Right ventricle myocardium inferior (tissue), 1 donor: ENCODE data around the gene USP9X. TPM values are rescaled to one million over a fixed set of nuclear protein-coding genes. Genes with fewer than 3 reads are reported as not detected.
"Not testable (repeated sequence)": the region's sequence is repeated elsewhere in the genome, so short reads cannot be mapped to it uniquely, and the experiment has no call there.

Experiments used
- ATAC-seq: fragments of 200-7000 bp; cut with Tn5 transposase; one replicate; pipeline ENCODE4 v1.9.1; 2020; ENCODE audit warnings: mild to moderate bottlenecking, moderate library complexity
- DNase-seq: peaks from one replicate; pipeline ENCODE4 v3.0.0; 2021; ENCODE audit errors: missing footprints
- intact Hi-C: fragments of 100-400 bp; cut with DNase I; formaldehyde crosslinking; loops from one replicate; pipeline ENCODE4 v1.11.0; 2022
- total RNA-seq: library from RNA; stranded (reverse); fragmentation: NEBNext Ultra II Directional; extraction: Animal tissue kit (Norgen Biotek cat#: 25700); gene quantifications from one replicate; pipeline ENCODE4 v1.2.1, GENCODE V29; 2021
- donor health status: DM: no; HTN: yes; CAD: no; lungs with severe emphysema.

Gene USP9X
- total RNA-seq, 1 donor from 2014 or later: 51.6 TPM

DNA sequence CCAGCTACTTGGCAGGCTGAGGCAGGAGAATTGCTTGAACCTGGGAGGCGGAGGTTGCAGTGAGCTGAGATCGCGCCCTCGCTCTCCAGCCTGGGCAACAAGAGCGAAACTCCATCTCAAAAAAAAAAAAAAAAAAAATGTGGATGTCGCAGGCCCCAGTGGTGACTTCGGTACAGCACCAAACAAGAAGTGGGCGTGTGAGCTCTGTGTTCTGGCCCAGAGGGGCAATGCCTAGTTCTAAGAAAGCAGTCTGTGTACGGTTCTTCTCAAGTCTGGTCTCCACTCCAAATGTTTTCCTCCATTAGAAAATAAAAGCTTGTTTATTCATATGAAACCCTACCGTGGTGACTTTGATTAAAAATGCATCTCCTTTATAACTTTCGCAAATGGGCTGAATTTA lies 156.7 kb downstream of the USP9X start:
- ATAC-seq (no peak), DNase-seq (no peak)
- intact Hi-C loops: no loop called here

DNA sequence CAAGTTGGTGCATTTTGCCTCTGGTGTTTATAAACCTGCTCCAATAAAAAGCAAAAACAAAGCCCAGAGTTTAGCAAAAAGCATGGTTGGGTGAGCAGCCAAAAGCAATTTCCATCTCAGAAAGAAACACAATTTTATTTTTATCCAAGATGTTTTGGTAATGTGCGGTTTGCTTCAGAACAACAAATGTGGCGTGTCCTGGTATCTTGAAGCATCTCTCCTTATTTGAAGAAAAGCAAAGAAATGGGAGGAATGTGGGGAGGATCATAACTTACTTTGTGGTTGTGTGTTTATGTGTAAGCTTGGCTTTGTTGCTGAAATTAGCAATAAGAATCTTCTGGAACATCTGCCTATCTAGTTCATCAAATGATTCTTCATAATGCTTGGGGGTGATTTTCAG lies 160.4 kb downstream of the USP9X start:
- no peak for DNase-seq
- no peak for ATAC-seq
- intact Hi-C loops: no loop called here

DNA sequence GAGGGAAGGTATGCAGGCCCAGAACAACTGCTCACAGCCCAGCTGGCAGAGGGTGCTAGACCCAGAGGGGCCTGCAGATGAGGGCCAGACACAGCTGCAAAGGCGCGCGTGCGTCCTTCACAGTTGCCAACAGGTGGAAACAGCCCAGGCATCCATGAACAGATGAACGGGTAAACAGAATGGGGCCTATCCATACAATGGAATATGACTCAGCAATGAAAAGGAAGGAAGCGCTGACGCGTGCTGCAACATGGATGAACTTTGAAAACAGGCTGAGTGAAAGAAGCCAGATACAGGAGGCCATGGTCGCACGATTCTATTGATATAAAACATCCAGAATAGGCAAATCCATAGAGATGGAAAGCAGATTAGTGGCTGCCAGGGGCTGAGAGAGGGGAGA lies 165.6 kb downstream of the USP9X start:
- intact Hi-C loops: loop anchor here (10.0 kb wide), 2 partner anchors 596 to 706 kb away; no protein-coding TSS in a partner anchor
- DNase-seq (no peak), ATAC-seq (no peak)

DNA sequence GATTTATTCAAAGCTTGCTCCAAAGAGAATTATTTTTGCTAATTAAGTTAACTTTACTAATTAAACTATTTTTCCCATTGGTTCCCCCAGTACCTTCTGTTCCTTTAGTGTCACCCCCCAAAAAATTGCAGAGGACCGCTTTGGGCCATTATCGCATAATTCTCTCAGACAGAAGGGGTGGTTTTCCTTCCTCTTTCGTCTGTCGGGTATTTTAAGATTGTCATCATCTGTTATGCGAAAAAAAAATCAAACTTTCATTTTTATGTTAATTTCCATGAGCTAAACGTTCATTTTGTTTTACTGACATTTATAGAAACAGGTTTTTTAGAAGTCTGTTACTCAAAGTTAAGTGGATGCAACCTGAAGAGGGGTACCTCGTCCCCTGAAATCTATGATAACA lies 172.6 kb downstream of the USP9X start:
- intact Hi-C loops: loop anchor here (10.0 kb wide), 2 partner anchors 603 to 713 kb away; no protein-coding TSS in a partner anchor
- no peak for ATAC-seq
- DNase-seq: no peak

DNA sequence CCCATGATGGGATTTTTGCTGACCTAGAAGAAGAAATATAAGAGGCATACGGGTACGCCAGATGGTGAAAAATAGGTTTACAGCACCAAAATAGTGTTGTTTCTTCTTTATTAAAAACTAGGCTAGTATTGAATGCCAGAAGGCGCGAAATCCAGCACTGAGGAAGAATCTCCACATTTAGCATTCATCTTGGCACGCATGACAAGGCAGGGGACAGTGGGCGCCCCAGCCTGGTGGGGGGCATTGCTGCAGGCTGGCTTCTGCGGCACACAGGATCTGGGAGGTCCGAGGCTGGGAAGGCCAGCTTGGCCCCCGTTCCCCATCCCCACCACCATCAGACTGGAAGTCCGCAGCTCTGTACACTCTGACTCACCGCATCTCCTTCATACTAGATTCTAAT lies 173.0 kb downstream of the USP9X start:
- ATAC-seq: no peak
- no peak for DNase-seq
- intact Hi-C loops: loop anchor here (10.0 kb wide), 2 partner anchors 603 to 713 kb away; no protein-coding TSS in a partner anchor

DNA sequence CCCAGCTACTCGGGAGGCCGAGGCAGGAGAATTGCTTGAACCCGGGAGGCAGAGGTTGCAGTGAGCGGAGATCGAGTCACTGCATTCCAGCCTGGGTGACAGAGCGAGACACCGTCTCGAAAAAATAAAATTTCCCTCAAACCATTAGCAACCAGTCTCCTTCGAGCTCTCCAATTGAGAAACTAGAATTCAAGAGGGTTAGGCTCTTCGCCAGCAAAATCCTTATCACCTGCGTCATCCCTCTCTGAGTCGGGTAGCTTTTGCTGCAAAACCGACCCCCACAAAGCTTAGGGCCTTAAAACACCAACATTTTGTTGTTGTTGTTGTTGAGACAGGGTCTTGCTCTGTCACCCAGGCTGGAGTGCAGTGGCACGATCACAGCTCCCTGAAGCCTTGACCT lies 173.6 kb downstream of the USP9X start:
- ATAC-seq (no peak), DNase-seq (no peak)
- intact Hi-C loops: loop anchor here (10.0 kb wide), 2 partner anchors 604 to 714 kb away; no protein-coding TSS in a partner anchor

DNA sequence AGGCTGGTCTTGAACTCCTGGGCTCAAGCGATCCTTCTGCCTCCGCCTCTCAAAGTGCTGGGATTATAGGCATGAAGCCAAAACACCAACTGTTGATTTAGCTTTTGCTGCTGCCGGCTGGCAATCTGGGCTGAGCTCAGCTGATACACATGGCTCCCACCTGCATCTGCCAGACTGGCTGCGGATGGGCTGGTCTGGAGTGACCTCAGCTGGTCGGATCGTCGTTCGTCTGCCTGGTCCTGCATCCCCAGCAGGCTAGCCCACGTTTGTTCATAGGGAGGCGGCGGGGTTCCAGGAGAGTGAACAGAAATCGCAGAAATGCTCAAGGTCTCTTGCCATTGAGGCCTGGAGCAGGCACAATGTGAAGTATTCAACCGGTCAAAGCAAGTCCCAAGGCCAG lies 174.3 kb downstream of the USP9X start:
- ATAC-seq: no peak
- no peak for DNase-seq
- intact Hi-C loops: loop anchor here (10.0 kb wide), 2 partner anchors 605 to 715 kb away; no protein-coding TSS in a partner anchor

DNA sequence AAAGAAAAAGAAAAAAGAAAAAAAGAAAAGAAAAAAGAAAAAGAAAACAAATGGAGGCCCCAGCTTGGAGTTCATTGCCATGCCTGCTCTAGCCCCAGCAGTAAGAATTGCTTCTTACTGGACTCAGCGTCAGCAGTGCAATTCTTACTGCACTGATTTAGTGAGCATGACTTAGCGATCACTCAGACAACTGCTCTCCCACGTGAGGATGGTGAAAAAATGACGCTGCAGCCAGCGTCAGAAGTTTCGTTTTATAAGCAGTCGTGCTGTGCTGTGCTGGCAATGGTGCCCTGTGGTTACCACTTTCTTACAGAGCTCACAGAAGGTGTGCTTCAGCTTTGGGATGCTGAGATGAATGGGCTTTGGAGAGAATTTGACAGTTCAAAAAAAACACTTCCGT lies 180.4 kb downstream of the USP9X start:
- ATAC-seq: no peak
- no peak for DNase-seq
- intact Hi-C loops: no loop called here

DNA sequence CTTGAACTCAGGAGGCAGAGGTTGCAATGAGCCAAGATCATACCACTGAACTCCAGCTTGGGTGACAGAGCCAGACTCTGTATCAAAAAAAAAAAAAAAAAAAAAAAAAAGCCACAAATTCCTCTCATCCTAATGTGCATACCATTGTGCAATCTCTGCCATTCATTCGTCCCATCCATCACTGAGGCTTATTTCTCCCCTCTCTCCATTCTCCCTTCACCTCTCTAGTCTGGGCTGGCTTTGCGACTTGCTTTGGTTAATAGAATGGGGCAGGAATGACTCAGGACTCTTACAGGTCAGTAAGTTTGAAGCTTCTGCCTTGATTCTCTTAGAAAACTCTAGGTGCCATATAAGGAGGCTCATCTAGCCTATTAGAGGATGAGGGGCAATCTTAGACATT lies 188.4 kb downstream of the USP9X start:
- intact Hi-C loops: no loop called here
- DNase-seq: no peak
- ATAC-seq: no peak

DNA sequence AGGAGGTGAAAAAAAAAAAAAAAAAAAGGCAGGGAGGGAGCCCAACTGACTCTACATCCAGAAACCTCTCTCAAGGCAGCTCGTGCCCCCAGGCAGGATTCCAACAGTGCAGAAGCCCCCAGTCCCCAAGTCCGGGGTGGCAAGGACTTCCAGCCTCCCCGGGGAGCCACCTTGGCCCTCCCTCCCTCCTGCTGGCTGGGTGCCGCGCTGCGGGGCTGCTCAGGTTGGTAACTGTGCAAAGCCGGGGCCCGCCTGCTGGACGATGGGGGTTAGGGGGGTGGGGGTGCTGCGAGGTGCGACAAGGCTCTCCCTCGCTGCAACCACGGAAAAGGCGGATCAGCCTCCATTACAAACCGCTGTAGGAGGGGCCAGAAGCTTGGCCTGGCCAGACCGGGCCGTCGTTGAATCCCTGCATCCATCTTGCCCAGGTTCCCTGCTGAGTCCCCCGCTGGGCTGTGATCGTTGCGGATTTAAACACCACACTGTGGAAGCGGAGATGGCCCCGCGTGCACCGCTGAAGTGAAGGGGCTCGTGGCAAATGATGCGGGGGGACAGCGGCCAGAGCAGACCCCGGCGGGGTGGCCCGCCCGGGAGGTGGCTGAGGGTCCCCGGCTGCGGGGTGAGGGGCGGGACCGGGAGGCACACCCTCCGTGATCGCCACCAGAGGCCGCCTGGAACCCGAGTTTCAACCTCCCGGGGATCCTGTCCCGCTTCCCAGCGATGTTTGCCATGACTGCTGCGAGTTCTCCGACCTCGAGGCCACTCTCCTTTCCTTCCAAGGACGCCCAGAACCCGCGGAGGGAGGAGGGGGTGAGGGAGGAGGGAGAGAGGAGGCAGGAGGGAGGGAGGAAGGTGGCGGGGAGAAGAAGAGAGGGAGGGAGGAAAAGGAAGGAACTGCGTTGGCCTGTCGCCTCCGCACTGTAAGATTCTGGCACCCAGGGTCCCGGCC lies 190.7 kb downstream of the USP9X start:
- DNase-seq (peak; percentile 78), ATAC-seq (peak; percentile 89)
- intact Hi-C loops: loop anchor here (5.0 kb wide), 2 partner anchors 166 to 481 kb away; no protein-coding TSS in a partner anchor

DNA sequence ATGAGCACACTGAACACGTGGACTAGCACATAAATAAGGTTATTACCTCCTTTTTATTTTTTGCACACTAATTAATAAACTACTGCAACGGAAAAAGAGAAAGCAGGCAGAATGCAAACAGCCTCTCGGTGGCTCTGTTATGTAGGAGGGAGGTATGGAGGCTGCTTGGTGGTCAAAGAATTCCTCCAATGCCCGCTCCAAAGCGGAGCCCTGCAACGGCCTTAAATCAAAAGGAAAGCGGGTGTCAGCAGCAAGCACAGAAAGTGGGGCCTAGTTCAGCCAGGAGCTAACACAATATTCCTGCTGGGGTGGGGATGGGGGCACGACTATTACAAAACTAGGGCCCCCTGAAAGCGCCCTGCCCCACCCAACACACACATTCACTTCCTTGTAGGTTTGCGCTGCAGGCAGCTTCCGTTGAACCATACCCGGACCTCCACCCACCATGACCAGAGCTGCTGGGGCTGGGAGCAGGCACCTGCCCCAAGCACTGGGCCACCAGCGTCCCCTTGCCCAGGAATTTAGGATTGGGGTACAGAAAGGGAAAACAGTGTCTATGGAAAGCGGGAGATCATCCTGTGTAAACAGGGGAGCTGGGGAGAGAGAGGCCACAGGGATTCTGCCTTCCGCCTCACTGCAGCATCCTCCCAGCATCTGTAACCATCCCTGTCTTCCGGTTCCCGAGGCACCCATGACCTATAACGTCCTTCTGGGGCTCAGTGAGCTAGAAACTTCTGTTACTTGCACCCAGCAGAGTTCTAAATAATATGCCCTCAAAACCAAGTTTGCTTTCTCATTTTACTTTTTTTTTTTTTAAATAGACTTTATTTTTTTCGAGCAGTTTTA lies 191.6 kb downstream of the USP9X start:
- no peak for DNase-seq
- no peak for ATAC-seq
- intact Hi-C loops: loop anchor here (5.0 kb wide), 2 partner anchors 165 to 480 kb away; no protein-coding TSS in a partner anchor

DNA sequence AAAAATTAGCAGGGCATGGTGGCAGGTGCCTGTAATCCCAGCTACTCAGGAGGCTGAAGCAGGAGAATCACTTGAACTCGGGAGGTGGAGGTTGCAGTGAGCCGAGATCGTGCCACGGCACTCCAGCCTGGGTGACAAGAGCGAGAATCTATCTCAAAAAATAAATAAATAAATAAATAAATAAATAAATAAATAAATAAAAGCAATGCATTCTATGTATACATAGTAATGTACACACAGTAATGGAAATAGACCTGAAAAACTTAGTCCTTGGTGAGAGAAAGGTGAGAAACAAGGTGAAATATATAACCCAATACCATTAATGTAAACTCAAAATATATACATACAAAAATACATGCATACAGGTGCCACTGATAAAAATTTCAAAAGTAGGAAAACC lies 197.1 kb downstream of the USP9X start:
- intact Hi-C loops, ATAC-seq, DNase-seq: not testable (repeated sequence)

DNA sequence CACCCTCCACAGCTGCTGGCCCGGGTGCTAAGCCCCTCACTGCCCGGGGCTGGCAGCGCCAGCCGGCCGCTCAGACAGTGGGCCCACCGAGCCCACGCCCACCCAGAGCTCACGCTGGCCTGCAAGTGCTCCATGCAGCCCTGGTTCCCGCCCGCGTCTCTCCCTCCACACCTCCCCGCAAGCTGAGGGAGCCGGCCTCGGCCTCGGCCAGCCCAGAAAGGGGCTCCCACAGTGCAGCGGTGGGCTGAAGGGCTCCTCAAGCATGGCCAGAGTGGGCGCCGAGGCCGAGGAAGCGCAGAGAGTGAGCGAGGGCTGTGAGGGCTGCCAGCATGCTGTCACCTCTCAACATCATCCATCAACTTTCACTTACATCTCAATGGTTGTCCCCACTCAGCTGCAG lies 200.7 kb downstream of the USP9X start:
- ATAC-seq, DNase-seq, intact Hi-C loops: not testable (repeated sequence)

Other genes starting within 250 kb of the USP9X start
- gene DDX3X, start 248.7 kb downstream of the USP9X start, total RNA-seq: 123 TPM